Measurements from ENCODE around the gene PRR16.

Gene PRR16

GRCh38 chr5:120464627-120465435 is 731 bp downstream of the PRR16 start:
- DNase-seq = peak; percentile 6

GRCh38 chr5:120465436-120465961 is 1.4 kb downstream of the PRR16 start:
- DNase-seq = peak; percentile 2

- DNase-seq = no peak
Measured at GRCh38 chr5:120466341-120467006, 2.4 kb downstream of the PRR16 start.

GRCh38 chr5:120471971-120472370 is 7.9 kb downstream of the PRR16 start:
- DNase-seq = no peak

- DNase-seq = no peak
Measured at GRCh38 chr5:120472911-120473310, 8.8 kb downstream of the PRR16 start.

- no peak for DNase-seq
Measured at GRCh38 chr5:120473332-120473731, 9.2 kb downstream of the PRR16 start.

- no peak for DNase-seq
Measured at GRCh38 chr5:120476063-120476462, 12.0 kb downstream of the PRR16 start.

- DNase-seq = no peak
Measured at GRCh38 chr5:120479066-120479465, 15.0 kb downstream of the PRR16 start.

- no peak for DNase-seq
Measured at GRCh38 chr5:120499876-120500563, 35.9 kb downstream of the PRR16 start.

- no peak for DNase-seq
Measured at GRCh38 chr5:120502531-120502930, 38.4 kb downstream of the PRR16 start.

GRCh38 chr5:120503341-120503740 is 39.2 kb downstream of the PRR16 start:
- no peak for DNase-seq

GRCh38 chr5:120504057-120504456 is 40.0 kb downstream of the PRR16 start:
- DNase-seq = no peak

- no peak for DNase-seq
Measured at GRCh38 chr5:120507197-120507596, 43.1 kb downstream of the PRR16 start.

GRCh38 chr5:120507800-120508463 is 43.8 kb downstream of the PRR16 start:
- no peak for DNase-seq

GRCh38 chr5:120509053-120509452 is 45.0 kb downstream of the PRR16 start:
- no peak for DNase-seq

GRCh38 chr5:120510098-120510637 is 46.1 kb downstream of the PRR16 start:
- DNase-seq = no peak

GRCh38 chr5:120510994-120511686 is 47.0 kb downstream of the PRR16 start:
- DNase-seq = no peak

GRCh38 chr5:120512068-120512467 is 48.0 kb downstream of the PRR16 start:
- no peak for DNase-seq

GRCh38 chr5:120512791-120513650 is 48.9 kb downstream of the PRR16 start:
- DNase-seq = no peak

GRCh38 chr5:120516805-120517204 is 52.7 kb downstream of the PRR16 start:
- no peak for DNase-seq

All from stimulated activated CD4-positive, alpha-beta T cell treated with anti-CD3 and anti-CD28 coated beads, Interleukin-15, amount 100 ng/mL, for 24 hours (primary cell).